ENCODE measurements around the gene TRAPPC1. TPM values are rescaled to one million over a fixed set of nuclear protein-coding genes. Genes with fewer than 3 reads are reported as not detected.

Gene TRAPPC1
- total and polyA plus RNA-seq, 7 experiments from 2014 or later: 71.4 to 235 (median 115) TPM

- H3K27ac Mint-ChIP-seq: no peak overlapping the region
- peaks cover 0 to 17% (median 6%) of the 10 kb centered on the region in 7 donors for H3K4me1 Mint-ChIP-seq
- Histone ChIP-seq H3K27ac (ENCODE audit: low read depth, low read length) (peak overlapping the region; percentile 91), H3K4me1 (ENCODE audit: control insufficient read depth in 2 of 2, insufficient read depth in 2 of 2, low read length in 2 of 2) (peaks cover 28 to 40% of the 10 kb centered on the region in 2 donors), H3K4me3 (ENCODE audit: low read length) (peak overlapping the region; percentile 61), H3K27me3 (ENCODE audit: control insufficient read depth in 2 of 2, insufficient read depth in 2 of 2, low read length in 2 of 2) (no peaks in the 10 kb centered on the region), H3K9me3 (ENCODE audit: control insufficient read depth in 2 of 3, low read length in 3 of 3) (no peaks in the 10 kb centered on the region), H3K36me3 (ENCODE audit: control insufficient read depth in 2 of 3, insufficient read depth in 3 of 3, low read length in 3 of 3) (peaks cover 7 to 30% (median 12%) of the 10 kb centered on the region in 3 experiments)
- H3K36me3 Mint-ChIP-seq: peaks cover 7 to 11% (median 9%) of the 10 kb centered on the region in 5 donors
- H3K27me3 Mint-ChIP-seq: no peaks in the 10 kb centered on the region
- DNase-seq (peak; percentile 29 to 84 (median 56)), ATAC-seq (peak; percentile 18)
- POLR2A ChIA-PET: interaction anchor here (0.6 to 1.7 kb wide), 13 partner anchors 18 to 528 kb away, joined by 3 to 14 read pairs (median 4); partner anchors contain the start of genes CNTROB, CYB5D1, NAA38 and TRAPPC1
- no peak overlapping the region for H3K4me3 Mint-ChIP-seq
- peaks cover 0 to 6% (median 0%) of the 10 kb centered on the region in 11 donors for H3K9me3 Mint-ChIP-seq
- CTCF ChIA-PET: interaction anchor here (0.6 to 0.7 kb wide), 2 partner anchors 31 to 205 kb away, joined by 3 to 5 read pairs; no protein-coding TSS in a partner anchor
- intact Hi-C loops (cut with micrococcal nuclease): loop anchor here (1.0 to 10.0 kb wide), 21 partner anchors 9 to 451 kb away; partner anchors contain the start of genes CNTROB (in 2 of the 2), NAA38 (in 2 of the 2), CTC1 (in 1 of the 2) and KDM6B (in 1 of the 2)
These were observed 45.3 kb downstream of the TRAPPC1 start for GRCh38 chr17:7886227-7887037.

GRCh38 chr17:7885367-7886226, 46.1 kb downstream of the TRAPPC1 start:
- Histone ChIP-seq H3K4me3 (ENCODE audit: low read length) (peak overlapping the region; percentile 61), H3K27me3 (ENCODE audit: control insufficient read depth in 2 of 2, insufficient read depth in 2 of 2, low read length in 2 of 2) (no peaks in the 10 kb centered on the region), H3K9me3 (ENCODE audit: control insufficient read depth in 2 of 3, low read length in 3 of 3) (no peaks in the 10 kb centered on the region), H3K27ac (ENCODE audit: low read depth, low read length) (peak overlapping the region; percentile 91), H3K36me3 (ENCODE audit: control insufficient read depth in 2 of 3, insufficient read depth in 3 of 3, low read length in 3 of 3) (peaks cover 3 to 21% (median 10%) of the 10 kb centered on the region in 3 experiments), H3K4me1 (ENCODE audit: control insufficient read depth in 2 of 2, insufficient read depth in 2 of 2, low read length in 2 of 2) (peaks cover 28 to 48% of the 10 kb centered on the region in 2 donors)
- peaks cover 0 to 6% (median 0%) of the 10 kb centered on the region in 11 donors for H3K9me3 Mint-ChIP-seq
- ChIA-PET POLR2A (interaction anchor here (0.6 to 1.7 kb wide), 13 partner anchors 17 to 527 kb away, joined by 3 to 14 read pairs (median 4); partner anchors contain the start of genes CNTROB, CYB5D1, NAA38 and TRAPPC1), CTCF (interaction anchor here (0.6 to 0.8 kb wide), 3 partner anchors 28 to 206 kb away, joined by 3 to 5 read pairs (median 3); partner anchors contain the start of genes CYB5D1 and NAA38)
- H3K36me3 Mint-ChIP-seq: peaks cover 5 to 11% (median 5%) of the 10 kb centered on the region in 5 donors
- intact Hi-C loops (cut with micrococcal nuclease): loop anchor here (2.0 to 10.0 kb wide), 7 partner anchors 37 to 403 kb away; partner anchors contain the start of genes CNTROB (in 1 of the 2), CTC1 (in 1 of the 2), KDM6B (in 1 of the 2) and PFAS (in 1 of the 2)
- no peaks in the 10 kb centered on the region for H3K27me3 Mint-ChIP-seq
- ATAC-seq: no peak
- H3K27ac Mint-ChIP-seq: no peak overlapping the region
- peak overlapping the region in 2 of 10 donors; percentile 40 to 49 for H3K4me3 Mint-ChIP-seq
- peak in 8 of 9 donors; percentile 17 to 63 (median 31) for DNase-seq
- peaks cover 0 to 16% (median 5%) of the 10 kb centered on the region in 7 donors for H3K4me1 Mint-ChIP-seq

GRCh38 chr17:7884581-7885366, 47.0 kb downstream of the TRAPPC1 start:
- H3K27ac ChIP-seq (ENCODE audit: low read depth, low read length): peak overlapping the region; percentile 91
- H3K36me3 ChIP-seq (ENCODE audit: control insufficient read depth in 2 of 3, insufficient read depth in 3 of 3, low read length in 3 of 3): peaks cover 4 to 13% (median 6%) of the 10 kb centered on the region in 3 experiments
- ChIA-PET CTCF (no interaction called here), POLR2A (interaction anchor here (1.0 to 2.6 kb wide), 4 partner anchors 13 to 235 kb away, joined by 3 to 11 read pairs (median 4); partner anchors contain the start of gene NAA38)
- H3K4me1 ChIP-seq (ENCODE audit: control insufficient read depth in 2 of 2, insufficient read depth in 2 of 2, low read length in 2 of 2): peaks cover 28 to 48% of the 10 kb centered on the region in 2 donors
- no peaks in the 10 kb centered on the region for H3K9me3 ChIP-seq (ENCODE audit: control insufficient read depth in 2 of 3, low read length in 3 of 3)
- Mint-ChIP-seq H3K27me3 (no peaks in the 10 kb centered on the region), H3K9me3 (peaks cover 0 to 6% (median 0%) of the 10 kb centered on the region in 11 donors), H3K4me1 (peaks cover 0 to 13% (median 0%) of the 10 kb centered on the region in 7 donors), H3K36me3 (peaks cover 0 to 6% (median 0%) of the 10 kb centered on the region in 5 donors), H3K27ac (peak overlapping the region in 5 of 9 donors; percentile 66 to 88 (median 72)), H3K4me3 (peak overlapping the region in 6 of 10 donors; percentile 60 to 89 (median 78))
- intact Hi-C loops (cut with micrococcal nuclease): loop anchor here (5.0 to 10.0 kb wide), 4 partner anchors 48 to 402 kb away; partner anchors contain the start of genes CNTROB (in 1 of the 2), POLR2A (in 1 of the 2), SLC35G6 (in 1 of the 2) and TRAPPC1 (in 1 of the 2)
- H3K27me3 ChIP-seq (ENCODE audit: control insufficient read depth in 2 of 2, insufficient read depth in 2 of 2, low read length in 2 of 2): no peaks in the 10 kb centered on the region
- DNase-seq: peak in 8 of 9 donors; percentile 20 to 45 (median 39)
- H3K4me3 ChIP-seq (ENCODE audit: low read length): no peak overlapping the region
- ATAC-seq: no peak

GRCh38 chr17:7883781-7884386, 47.9 kb downstream of the TRAPPC1 start:
- Histone ChIP-seq H3K36me3 (ENCODE audit: control insufficient read depth in 2 of 3, insufficient read depth in 3 of 3, low read length in 3 of 3) (peaks cover 0 to 8% (median 4%) of the 10 kb centered on the region in 3 experiments), H3K4me1 (ENCODE audit: control insufficient read depth in 2 of 2, insufficient read depth in 2 of 2, low read length in 2 of 2) (peaks cover 22 to 39% of the 10 kb centered on the region in 2 donors), H3K4me3 (ENCODE audit: low read length) (peak overlapping the region; percentile 61)

GRCh38 chr17:7882629-7883028, 49.1 kb downstream of the TRAPPC1 start:
- ChIA-PET POLR2A (interaction anchor here (0.5 to 2.6 kb wide), 14 partner anchors 11 to 255 kb away, joined by 3 to 11 read pairs (median 4); partner anchors contain the start of genes CNTROB, RNF227, SAT2 and TRAPPC1), CTCF (interaction anchor here (0.6 to 1.8 kb wide), 6 partner anchors 12 to 299 kb away, joined by 3 to 12 read pairs (median 6); partner anchors contain the start of gene MPDU1)
- ATAC-seq (no peak), DNase-seq (no peak)
- H3K27me3 Mint-ChIP-seq: no peaks in the 10 kb centered on the region
- no peaks in the 10 kb centered on the region for H3K9me3 ChIP-seq (ENCODE audit: control insufficient read depth in 2 of 3, low read length in 3 of 3)
- no peak overlapping the region for H3K4me3 Mint-ChIP-seq
- intact Hi-C loops (cut with micrococcal nuclease): loop anchor here in 1 of 2 donors (1.0 to 10.0 kb wide), 2 partner anchors 11 to 342 kb away; no protein-coding TSS in a partner anchor
- peaks cover 0 to 6% (median 0%) of the 10 kb centered on the region in 5 donors for H3K36me3 Mint-ChIP-seq
- peaks cover 0 to 6% (median 0%) of the 10 kb centered on the region in 11 donors for H3K9me3 Mint-ChIP-seq
- H3K27ac ChIP-seq (ENCODE audit: low read depth, low read length): peak overlapping the region; percentile 60
- H3K4me1 ChIP-seq (ENCODE audit: control insufficient read depth in 2 of 2, insufficient read depth in 2 of 2, low read length in 2 of 2): peaks cover 14 to 35% of the 10 kb centered on the region in 2 donors
- no peaks in the 10 kb centered on the region for H3K27me3 ChIP-seq (ENCODE audit: control insufficient read depth in 2 of 2, insufficient read depth in 2 of 2, low read length in 2 of 2)
- no peak overlapping the region for H3K4me3 ChIP-seq (ENCODE audit: low read length)
- H3K27ac Mint-ChIP-seq: no peak overlapping the region
- peaks cover 0 to 7% (median under 1%) of the 10 kb centered on the region in 7 donors for H3K4me1 Mint-ChIP-seq
- peaks cover 0 to 8% (median 4%) of the 10 kb centered on the region in 3 experiments for H3K36me3 ChIP-seq (ENCODE audit: control insufficient read depth in 2 of 3, insufficient read depth in 3 of 3, low read length in 3 of 3)

More at GRCh38 chr17:7883781-7884386, 47.9 kb downstream of the TRAPPC1 start:
- Mint-ChIP-seq H3K27ac (peak overlapping the region in 6 of 9 donors; percentile 61 to 94 (median 86)), H3K4me1 (peaks cover 0 to 7% (median 0%) of the 10 kb centered on the region in 7 donors), H3K36me3 (peaks cover 0 to 6% (median 0%) of the 10 kb centered on the region in 5 donors), H3K27me3 (no peaks in the 10 kb centered on the region), H3K9me3 (peaks cover 0 to 6% (median 0%) of the 10 kb centered on the region in 11 donors), H3K4me3 (peak overlapping the region in 5 of 10 donors; percentile 77 to 89 (median 82))
- peak in 7 of 9 donors; percentile 38 to 75 (median 44) for DNase-seq
- H3K9me3 ChIP-seq (ENCODE audit: control insufficient read depth in 2 of 3, low read length in 3 of 3): no peaks in the 10 kb centered on the region
- H3K27me3 ChIP-seq (ENCODE audit: control insufficient read depth in 2 of 2, insufficient read depth in 2 of 2, low read length in 2 of 2): no peaks in the 10 kb centered on the region
- POLR2A ChIA-PET: interaction anchor here (0.6 to 2.6 kb wide), 9 partner anchors 12 to 269 kb away, joined by 3 to 11 read pairs (median 4); partner anchors contain the start of genes CNTROB, NAA38 and TRAPPC1
- no peak for ATAC-seq
- peak overlapping the region; percentile 60 for H3K27ac ChIP-seq (ENCODE audit: low read depth, low read length)
- CTCF ChIA-PET: interaction anchor here (0.6 to 1.8 kb wide), 3 partner anchors 13 to 95 kb away, joined by 3 to 6 read pairs (median 6); no protein-coding TSS in a partner anchor
- intact Hi-C loops (cut with micrococcal nuclease): loop anchor here in 1 of 2 donors (1.0 to 10.0 kb wide), 2 partner anchors 13 to 341 kb away; no protein-coding TSS in a partner anchor
